ENCODE data around the gene CELF2. TPM values are rescaled to one million over a fixed set of nuclear protein-coding genes. Genes with fewer than 3 reads are reported as not detected.

CELF2 gene
- total RNA-seq, 1 experiment from 2014 or later, result 0.27 TPM

- ChIA-PET CTCF (no interaction called here), POLR2A (no interaction called here)
- Mint-ChIP-seq H3K27ac (ENCODE audit: unreplicated experiment) (no peak overlapping the region), H3K4me1 (ENCODE audit: low read depth, unreplicated experiment) (no peaks in the 10 kb centered on the region), H3K36me3 (ENCODE audit: insufficient read depth, unreplicated experiment) (no peaks in the 10 kb centered on the region), H3K4me3 (ENCODE audit: unreplicated experiment) (no peak overlapping the region), H3K27me3 (ENCODE audit: insufficient read depth, unreplicated experiment) (peaks cover 25% of the 10 kb centered on the region), H3K9me3 (ENCODE audit: unreplicated experiment) (no peaks in the 10 kb centered on the region)
- no TSS peak for BruUV-seq (replicated peaks)
- intact Hi-C loops (cut with micrococcal nuclease; ENCODE audit: unreplicated experiment), result no loop called here
- H3K4me3 ChIP-seq (ENCODE audit: low read depth, low read length), result no peak overlapping the region
- DNase-seq, result no peak
- no peak for TF ChIP-seq CTCF (IDR thresholded peaks at IDR 0.05; ENCODE audit: insufficient read depth in 1 of 2, low read depth in 1 of 2, low read length in 1 of 2, severe bottlenecking in 1 of 2, unreplicated experiment in 1 of 2)
- peaks cover 1% of the 10 kb centered on the region; the same call in 1 of the 2 replicates for H3K27me3 ChIP-seq (replicated peaks; ENCODE audit: control insufficient read depth, insufficient read depth, low read length)
- H3K4me1 ChIP-seq, result no peaks in the 10 kb centered on the region
- H3K9me3 ChIP-seq, result peaks cover 2% of the 10 kb centered on the region; the same call in 1 of the 2 replicates
- H3K36me3 ChIP-seq (ENCODE audit: control insufficient read depth, insufficient read depth, low read length), result no peaks in the 10 kb centered on the region
Measured at GRCh38 chr10:11212288-11213085, 194.8 kb downstream of the CELF2 start.

- no peak for DNase-seq
- Mint-ChIP-seq H3K27ac (ENCODE audit: unreplicated experiment) (no peak overlapping the region), H3K4me1 (ENCODE audit: low read depth, unreplicated experiment) (no peaks in the 10 kb centered on the region), H3K27me3 (ENCODE audit: insufficient read depth, unreplicated experiment) (peaks cover 25% of the 10 kb centered on the region), H3K9me3 (ENCODE audit: unreplicated experiment) (no peaks in the 10 kb centered on the region), H3K36me3 (ENCODE audit: insufficient read depth, unreplicated experiment) (no peaks in the 10 kb centered on the region), H3K4me3 (ENCODE audit: unreplicated experiment) (no peak overlapping the region)
- Histone ChIP-seq H3K36me3 (ENCODE audit: control insufficient read depth, insufficient read depth, low read length) (no peaks in the 10 kb centered on the region), H3K4me1 (no peaks in the 10 kb centered on the region), H3K9me3 (peaks cover 2% of the 10 kb centered on the region; the same call in 1 of the 2 replicates), H3K27me3 (replicated peaks; ENCODE audit: control insufficient read depth, insufficient read depth, low read length) (peaks cover 1% of the 10 kb centered on the region; the same call in 1 of the 2 replicates), H3K4me3 (ENCODE audit: low read depth, low read length) (no peak overlapping the region)
- intact Hi-C loops (cut with micrococcal nuclease; ENCODE audit: unreplicated experiment), result no loop called here
- ChIA-PET CTCF (no interaction called here), POLR2A (no interaction called here)
- TF ChIP-seq CTCF (IDR thresholded peaks at IDR 0.05; ENCODE audit: insufficient read depth in 1 of 2, low read depth in 1 of 2, low read length in 1 of 2, severe bottlenecking in 1 of 2, unreplicated experiment in 1 of 2), result no peak
- BruUV-seq (replicated peaks), result no TSS peak
Measured at GRCh38 chr10:11213137-11213536, 195.5 kb downstream of the CELF2 start.

GRCh38 chr10:11214407-11214806 is 196.7 kb downstream of the CELF2 start:
- CTCF ChIA-PET, result no interaction called here
- H3K9me3 ChIP-seq, result no peaks in the 10 kb centered on the region; the same call in 1 of the 2 replicates
- DNase-seq, result no peak
- H3K36me3 ChIP-seq (ENCODE audit: control insufficient read depth, insufficient read depth, low read length), result no peaks in the 10 kb centered on the region
- H3K4me1 Mint-ChIP-seq (ENCODE audit: low read depth, unreplicated experiment), result no peaks in the 10 kb centered on the region
- H3K4me1 ChIP-seq, result no peaks in the 10 kb centered on the region
- intact Hi-C loops (cut with micrococcal nuclease; ENCODE audit: unreplicated experiment), result no loop called here
- TF ChIP-seq CTCF (IDR thresholded peaks at IDR 0.05; ENCODE audit: insufficient read depth in 1 of 2, low read depth in 1 of 2, low read length in 1 of 2, severe bottlenecking in 1 of 2, unreplicated experiment in 1 of 2), result no peak
- no peaks in the 10 kb centered on the region for H3K9me3 Mint-ChIP-seq (ENCODE audit: unreplicated experiment)
- H3K27ac Mint-ChIP-seq (ENCODE audit: unreplicated experiment), result no peak overlapping the region
- BruUV-seq (replicated peaks), result no TSS peak
- H3K27me3 Mint-ChIP-seq (ENCODE audit: insufficient read depth, unreplicated experiment), result peaks cover 23% of the 10 kb centered on the region
- POLR2A ChIA-PET, result no interaction called here
- H3K27me3 ChIP-seq (replicated peaks; ENCODE audit: control insufficient read depth, insufficient read depth, low read length), result 0 out of 2 replicates have a peak, but pooled peaks cover 1% of the 10 kb centered on the region
- no peaks in the 10 kb centered on the region for H3K36me3 Mint-ChIP-seq (ENCODE audit: insufficient read depth, unreplicated experiment)
- H3K4me3 ChIP-seq (ENCODE audit: low read depth, low read length), result no peak overlapping the region
- H3K4me3 Mint-ChIP-seq (ENCODE audit: unreplicated experiment), result no peak overlapping the region
